ENCODE measurements around the gene PRKG1. TPM values are rescaled to one million over a fixed set of nuclear protein-coding genes. Genes with fewer than 3 reads are reported as not detected.

The PRKG1 gene
- total and polyA plus RNA-seq, 2 of the 4 experiments (the other 2 are of a cell fraction): 3.5 to 18.3 TPM

GRCh38 chr10:51285601-51286000 lies 211.3 kb downstream of the PRKG1 start:
- Histone ChIP-seq H3K9ac (ENCODE audit: low read depth, low read length) (no peak overlapping the region), H3K4ac (ENCODE audit: low read depth, low read length) (no peak overlapping the region), H3K9me3 (ENCODE audit: control insufficient read depth, insufficient read depth, low read length) (no peaks in the 10 kb centered on the region), H3K9me1 (ENCODE audit: insufficient read depth, low read length) (no peaks in the 10 kb centered on the region), H2AK9ac (replicated peaks; ENCODE audit: low read depth, low read length, poor library complexity) (no peak overlapping the region), H3K4me2 (ENCODE audit: low read depth, low read length) (no peak overlapping the region), H2BK5ac (ENCODE audit: low read depth, low read length, poor library complexity, severe bottlenecking) (no peak overlapping the region), H3K14ac (replicated peaks; ENCODE audit: low read depth, low read length) (no peak overlapping the region), H4K91ac (ENCODE audit: insufficient read depth, low read depth, low read length) (no peak overlapping the region), H4K5ac (ENCODE audit: low read depth, low read length) (no peak overlapping the region), H4K20me1 (ENCODE audit: insufficient read depth, low read length) (no peaks in the 10 kb centered on the region; the same call in 1 of the 2 replicates), H2BK15ac (ENCODE audit: low read depth, low read length) (no peak overlapping the region), H3K23ac (ENCODE audit: low read depth, low read length) (no peak overlapping the region), H3K79me1 (ENCODE audit: low read depth in 1 of 2, low read length in 2 of 2) (peaks cover 15 to 24% of the 10 kb centered on the region in 2 experiments), H3K27ac (ENCODE audit: insufficient read depth, low read length) (no peak overlapping the region), H3K56ac (ENCODE audit: extremely low read depth, insufficient read depth, low read length) (no peak overlapping the region), H3K18ac (ENCODE audit: low read depth, low read length) (no peak overlapping the region), H3K4me3 (ENCODE audit: insufficient read depth, low read depth, low read length) (no peak overlapping the region), H2BK120ac (ENCODE audit: low read depth, low read length) (no peak overlapping the region), H2BK20ac (ENCODE audit: low read depth, low read length) (no peak overlapping the region), H3K36me3 (ENCODE audit: control insufficient read depth, insufficient read depth, low read length) (peaks cover 1% of the 10 kb centered on the region; the same call in 1 of the 2 replicates), H4K8ac (ENCODE audit: low read depth in 2 of 2, low read length in 2 of 2) (no peak overlapping the region), H2AFZ (replicated peaks; ENCODE audit: low read length, poor library complexity) (no peak overlapping the region), H2AK5ac (ENCODE audit: low read depth, low read length) (no peak overlapping the region), H3K27me3 (ENCODE audit: control insufficient read depth, insufficient read depth, low read length) (no peaks in the 10 kb centered on the region), H3K4me1 (ENCODE audit: control insufficient read depth, insufficient read depth, low read length) (no peaks in the 10 kb centered on the region)
- TF ChIP-seq RFX5 (IDR thresholded peaks at IDR 0.05; ENCODE audit: low read depth, low read length) (no peak), USF2 (IDR thresholded peaks at IDR 0.05; ENCODE audit: low read depth, low read length) (no peak), SMC3 (IDR thresholded peaks at IDR 0.05; ENCODE audit: low read depth, low read length) (no peak), CEBPB (IDR thresholded peaks at IDR 0.05; ENCODE audit: low read depth, low read length) (no peak), MAFK (IDR thresholded peaks at IDR 0.05; ENCODE audit: low read depth, low read length) (no peak), RCOR1 (IDR thresholded peaks at IDR 0.05; ENCODE audit: insufficient replicate concordance, low read length) (no peak), RAD21 (IDR thresholded peaks at IDR 0.05; ENCODE audit: low read length) (no peak), MAZ (IDR thresholded peaks at IDR 0.05; ENCODE audit: borderline replicate concordance, low read depth, low read length) (no peak), ELK1 (IDR thresholded peaks at IDR 0.05; ENCODE audit: borderline replicate concordance, low read depth, low read length) (no peak), MXI1 (IDR thresholded peaks at IDR 0.05; ENCODE audit: borderline replicate concordance, low read depth, low read length) (no peak), POLR2A (IDR thresholded peaks at IDR 0.05; ENCODE audit: low read depth, low read length) (no peak), CTCF (conservative IDR thresholded peaks at IDR 0.05; ENCODE audit: low read depth, low read length) (no peak)
- ATAC-seq (ENCODE audit: low read depth) (no peak), DNase-seq (no peak)
- dilution Hi-C loops (cut with HindIII; ENCODE audit: low sequenced_read_pairs, unreplicated experiment) (no loop called here), intact Hi-C loops (cut with micrococcal nuclease) (no loop called here), in situ Hi-C loops (cut with MboI; ENCODE audit: low sequenced_read_pairs) (no loop called here)
- 100% methylated on average over 1 of the region's 3 CpGs; no CpG with 5 or more reads in 1 of the 2 experiments for WGBS, 2 experiments (ENCODE audit: extremely low coverage in 2 of 2, insufficient read length in 1 of 2)
- BruUV-seq (replicated peaks): no TSS peak
- CTCF ChIA-PET: no interaction called here
- POLR2A ChIA-PET (ENCODE audit: unreplicated experiment): no interaction called here
